OCI-LY7 (cell line): Measurements from ENCODE around the gene CEP68. TPM values are rescaled to one million over a fixed set of nuclear protein-coding genes. Genes with fewer than 3 reads are reported as not detected.

Experiments
- BruUV-seq: library from RNA; stranded (reverse); fragments of 400-500 nt; replicated peaks from 2 replicates; lab custom pipeline; 2021; lab: Mats Ljungman, UMichigan
- CTCF ChIA-PET: fragments of 300-600 bp; sonication (Branson Sonifier 250); formaldehyde crosslinking; loops from one replicate; lab custom pipeline; 2022; ENCODE audit warnings: antibody characterized with exemption; ENCODE audit not compliant: unreplicated experiment; lab: Charles Lee
- POLR2A ChIA-PET: fragments of 300-600 bp; sonication (Branson Sonifier 250); formaldehyde crosslinking; loops from one replicate; lab custom pipeline; 2022; ENCODE audit warnings: antibody characterized with exemption; lab: Charles Lee
- DNase-seq: peaks from one replicate; pipeline ENCODE4 v3.0.0-alpha.2; 2015; ENCODE audit warnings: low spot score
- H2AFZ ChIP-seq: fragments of 200-600 bp; sonication (generic), shearing (Covaris generic); 2 replicates; pipeline ENCODE4 v1.6.1; 2014; ENCODE audit warnings: mild to moderate bottlenecking, antibody characterized with exemption, low read length, moderate library complexity
- H3K27ac ChIP-seq: fragments of 200-600 bp; sonication (generic); 2 replicates; pipeline ENCODE4 v1.5.1; 2014; ENCODE audit warnings: mixed run types, low read depth, mild to moderate bottlenecking, moderate library complexity, low read length, inconsistent platforms; ENCODE audit not compliant: poor library complexity, severe bottlenecking
- H3K36me3 ChIP-seq: fragments of 200-600 bp; sonication (generic); 2 replicates; pipeline ENCODE4 v1.6.1; 2014; ENCODE audit warnings: mild to moderate bottlenecking, antibody characterized with exemption, low read length, moderate library complexity, mixed read lengths; ENCODE audit not compliant: insufficient read depth
- H3K4me1 ChIP-seq: fragments of 200-600 bp; sonication (generic); 2 replicates; pipeline ENCODE4 v1.5.1; 2014; ENCODE audit warnings: mild to moderate bottlenecking, low read length; ENCODE audit not compliant: insufficient read depth, poor library complexity, severe bottlenecking
- H3K4me2 ChIP-seq: fragments of 200-600 bp; sonication (generic); 2 replicates; pipeline ENCODE4 v1.6.1; 2014; ENCODE audit warnings: mild to moderate bottlenecking, low read length
- H3K4me3 ChIP-seq: fragments of 200-600 bp; sonication (generic); 2 replicates; pipeline ENCODE4 v1.5.1; 2014; ENCODE audit warnings: mild to moderate bottlenecking, low read depth, low read length; ENCODE audit not compliant: poor library complexity, severe bottlenecking
- H3K79me2 ChIP-seq: fragments of 200-600 bp; sonication (generic); 2 replicates; pipeline ENCODE4 v1.6.1; 2016; ENCODE audit warnings: low read depth, mild to moderate bottlenecking, low read length, moderate library complexity, mixed read lengths; ENCODE audit not compliant: insufficient read depth
- H3K9me2 ChIP-seq: fragments of 200-600 bp; sonication (generic); 2 replicates; pipeline ENCODE4 v1.6.1; 2016; ENCODE audit warnings: mild to moderate bottlenecking, low read length, mixed read lengths; ENCODE audit not compliant: insufficient read depth
- H3K9me3 ChIP-seq: fragments of 200-600 bp; sonication (generic); 2 replicates; pipeline ENCODE4 v1.6.1; 2014; ENCODE audit warnings: mild to moderate bottlenecking, mixed run types, low read length, mixed read lengths
- H4K20me1 ChIP-seq: fragments of 200-600 bp; sonication (generic); 2 replicates; pipeline ENCODE4 v1.6.1; 2014; ENCODE audit warnings: mild to moderate bottlenecking, antibody characterized with exemption, low read length, moderate library complexity, mixed read lengths; ENCODE audit not compliant: insufficient read depth
- EZH2phosphoT487 ChIP-seq: fragments of 200-600 bp; sonication (generic); IDR thresholded peaks from 2 replicates; pipeline ENCODE4 v1.6.1; 2018; ENCODE audit warnings: low read depth, borderline replicate concordance, mild to moderate bottlenecking, mixed run types, antibody characterized with exemption, low read length, moderate library complexity, mixed read lengths
- intact Hi-C: fragments of 100-400 bp; cut with micrococcal nuclease; formaldehyde crosslinking; loops from one replicate; pipeline ENCODE4 v1.10.0; 2022; ENCODE audit not compliant: unreplicated experiment
- total RNA-seq, 2 experiments: library from RNA; depleted of rRNA in 1 of 2; stranded (reverse); fragments of >200 nt in 1 of 2; shearing (Covaris generic) in 1 of 2; gene quantifications; 2 replicates each; pipeline ENCODE4 v1.2.3, GENCODE V29; 2014 to 2022
- TF ChIP-seq, protein P1 (sequence below): fragments of 200-600 bp; sonication (generic); conservative IDR thresholded peaks from 2 replicates; pipeline ENCODE4 v1.5.1; 2014; ENCODE audit warnings: mild to moderate bottlenecking, antibody characterized with exemption, low read length, moderate library complexity, mixed read lengths

Gene CEP68
- total RNA-seq, 2 experiments from 2014 or later: 8.7 to 17.1 TPM

DNA sequence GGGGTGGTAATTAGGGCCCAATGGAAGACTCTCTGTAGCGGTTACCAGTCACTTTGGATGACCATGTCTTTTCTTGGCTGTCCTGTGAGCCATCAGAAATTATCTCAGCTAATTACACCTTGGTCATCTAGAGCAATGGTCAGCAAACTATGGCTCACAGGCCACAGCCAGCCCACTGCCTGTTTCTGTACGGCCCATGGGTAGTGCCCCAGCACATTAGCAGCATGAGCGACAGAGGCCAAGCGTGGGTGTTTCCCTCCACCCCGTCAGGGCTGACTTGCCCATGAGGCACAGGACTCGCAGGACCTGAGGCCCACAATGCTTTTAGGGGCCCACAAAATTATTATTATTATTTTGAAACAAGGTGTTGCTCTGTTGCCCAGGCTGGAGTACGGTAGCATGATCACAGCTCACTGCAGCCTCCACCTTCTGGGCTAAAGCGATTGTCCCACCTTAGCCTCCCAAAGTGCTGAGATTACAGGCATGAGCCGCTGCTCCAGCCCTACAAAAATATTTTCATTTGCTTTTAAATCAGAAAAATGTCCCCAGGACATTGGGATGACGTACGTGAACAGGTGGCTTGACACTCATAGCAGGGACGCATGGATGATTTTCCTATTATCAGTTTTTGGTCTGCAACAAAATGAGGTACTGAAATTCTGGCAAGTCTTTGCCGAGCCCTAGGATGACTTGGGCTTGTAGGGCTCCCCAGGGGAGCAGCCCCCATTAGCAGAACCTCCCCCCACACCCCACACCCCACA, 29.3 kb upstream of the CEP68 start:
- Histone ChIP-seq H4K20me1 (no peaks in the 10 kb centered on the region), H3K9me2 (no peaks in the 10 kb centered on the region), H3K4me1 (peaks cover 64% of the 10 kb centered on the region), H3K79me2 (no peaks in the 10 kb centered on the region), H3K4me2 (peak overlapping the region; percentile 58), H3K4me3 (peak overlapping the region; percentile 22), H3K27ac (peak overlapping the region; percentile 42), H2AFZ (no peak overlapping the region), H3K9me3 (no peaks in the 10 kb centered on the region), H3K36me3 (peaks cover 22% of the 10 kb centered on the region)
- TF ChIP-seq, protein P1, sequence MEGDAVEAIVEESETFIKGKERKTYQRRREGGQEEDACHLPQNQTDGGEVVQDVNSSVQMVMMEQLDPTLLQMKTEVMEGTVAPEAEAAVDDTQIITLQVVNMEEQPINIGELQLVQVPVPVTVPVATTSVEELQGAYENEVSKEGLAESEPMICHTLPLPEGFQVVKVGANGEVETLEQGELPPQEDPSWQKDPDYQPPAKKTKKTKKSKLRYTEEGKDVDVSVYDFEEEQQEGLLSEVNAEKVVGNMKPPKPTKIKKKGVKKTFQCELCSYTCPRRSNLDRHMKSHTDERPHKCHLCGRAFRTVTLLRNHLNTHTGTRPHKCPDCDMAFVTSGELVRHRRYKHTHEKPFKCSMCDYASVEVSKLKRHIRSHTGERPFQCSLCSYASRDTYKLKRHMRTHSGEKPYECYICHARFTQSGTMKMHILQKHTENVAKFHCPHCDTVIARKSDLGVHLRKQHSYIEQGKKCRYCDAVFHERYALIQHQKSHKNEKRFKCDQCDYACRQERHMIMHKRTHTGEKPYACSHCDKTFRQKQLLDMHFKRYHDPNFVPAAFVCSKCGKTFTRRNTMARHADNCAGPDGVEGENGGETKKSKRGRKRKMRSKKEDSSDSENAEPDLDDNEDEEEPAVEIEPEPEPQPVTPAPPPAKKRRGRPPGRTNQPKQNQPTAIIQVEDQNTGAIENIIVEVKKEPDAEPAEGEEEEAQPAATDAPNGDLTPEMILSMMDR: no peak
- TF ChIP-seq EZH2phosphoT487: no peak
- BruUV-seq: no TSS peak
- intact Hi-C loops: no loop called here
- ChIA-PET POLR2A (interaction anchor here (0.6 to 2.2 kb wide), 8 partner anchors 7 to 112 kb away, joined by 3 to 7 read pairs (median 4); partner anchors contain the start of gene RAB1A), CTCF (interaction anchor here (1.0 kb wide), 1 partner anchor 112 kb away, joined by 3 read pairs; no protein-coding TSS in a partner anchor)
- DNase-seq: peak; percentile 75

DNA sequence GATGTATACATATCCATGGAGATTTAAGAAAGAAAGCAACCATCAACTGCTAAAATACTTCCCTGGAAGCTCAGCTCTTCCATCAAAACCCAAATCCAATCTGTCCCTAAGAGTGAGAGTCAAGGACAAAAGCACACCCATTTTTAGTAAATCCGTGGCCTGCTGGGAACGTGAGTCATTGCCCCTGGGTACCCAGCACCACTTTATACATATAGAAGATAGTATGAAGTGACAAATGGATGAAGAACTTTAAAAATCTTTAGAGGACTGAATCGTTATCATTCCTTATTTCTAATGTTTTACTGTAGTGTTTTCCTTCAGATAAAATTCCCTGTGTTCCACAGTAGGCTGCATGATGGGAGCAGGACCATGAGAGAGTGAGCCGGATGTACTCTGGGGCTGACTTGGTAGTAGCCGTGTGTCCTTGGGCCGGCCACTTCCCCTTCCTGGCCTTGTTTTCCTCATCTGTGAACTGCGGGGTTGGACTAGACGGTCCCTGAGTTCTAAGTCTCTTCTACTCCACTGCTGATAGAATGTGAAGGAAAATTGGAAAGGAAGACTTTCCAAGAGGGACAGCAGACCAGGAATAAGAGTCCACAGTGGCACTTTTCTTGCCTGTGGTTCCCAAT, 28.5 kb upstream of the CEP68 start:
- Histone ChIP-seq H3K27ac (peak overlapping the region; percentile 18), H3K36me3 (peaks cover 20% of the 10 kb centered on the region), H3K9me3 (no peaks in the 10 kb centered on the region), H3K79me2 (no peaks in the 10 kb centered on the region), H3K4me3 (no peak overlapping the region), H3K4me2 (peak overlapping the region; percentile 58), H3K9me2 (no peaks in the 10 kb centered on the region), H4K20me1 (no peaks in the 10 kb centered on the region), H3K4me1 (peaks cover 72% of the 10 kb centered on the region), H2AFZ (no peak overlapping the region)
- ChIA-PET CTCF (no interaction called here), POLR2A (interaction anchor here (1.0 kb wide), 1 partner anchor 28 kb away, joined by 3 read pairs; the partner anchor contains the start of gene CEP68)
- peak; percentile 24 for DNase-seq
- no TSS peak for BruUV-seq
- TF ChIP-seq, protein P1: no peak
- no peak for TF ChIP-seq EZH2phosphoT487
- intact Hi-C loops: no loop called here
